H1 (cell line): ENCODE results near the gene SIK3. TPM values are rescaled to one million over a fixed set of nuclear protein-coding genes. Genes with fewer than 3 reads are reported as not detected.

ENCODE experiments used
- HDAC2 ChIP-seq, 2 experiments: fragments of 300-600 bp in 1 of 2; sonication (generic) in 1 of 2; IDR thresholded peaks; 2 replicates each; pipeline ENCODE4 v1.6.1; 2011 to 2012; ENCODE audit warnings: low read depth in 2 of 2, low read length in 2 of 2, mild to moderate bottlenecking in 2 of 2, moderate library complexity in 2 of 2, borderline replicate concordance in 1 of 2, inconsistent platforms in 1 of 2
- polyA plus RNA-seq, 7 experiments: library from polyadenylated mRNA; depleted of rRNA in 3 of 7; stranded (reverse) in 5 of 7; unstranded in 2 of 7; fragments of >200 nt in 5 of 7; fragments of 200-250 nt in 2 of 7; gene quantifications; 1 replicate in 5 of 7; 2 replicates in 1 of 7; 4 replicates in 1 of 7; pipeline versions ENCODE4 v1.2.1 to v1.2.3, GENCODE V29; 2011 to 2013; ENCODE audit warnings: missing spikeins in 2 of 7, mixed read lengths in 2 of 7
- total RNA-seq: library from RNA; stranded (reverse); fragmentation: NEBNext Ultra II Directional; extraction: Animal tissue kit (Norgen Biotek cat#: 25700); gene quantifications from 2 replicates; pipeline ENCODE4 v1.2.1, GENCODE V29; 2021

SIK3 gene
- total and polyA plus RNA-seq, 2 of the 8 experiments (the other 6 are each of a cell fraction or from before 2014, with no cell fraction given) = 19.9 to 32.1 TPM

DNA sequence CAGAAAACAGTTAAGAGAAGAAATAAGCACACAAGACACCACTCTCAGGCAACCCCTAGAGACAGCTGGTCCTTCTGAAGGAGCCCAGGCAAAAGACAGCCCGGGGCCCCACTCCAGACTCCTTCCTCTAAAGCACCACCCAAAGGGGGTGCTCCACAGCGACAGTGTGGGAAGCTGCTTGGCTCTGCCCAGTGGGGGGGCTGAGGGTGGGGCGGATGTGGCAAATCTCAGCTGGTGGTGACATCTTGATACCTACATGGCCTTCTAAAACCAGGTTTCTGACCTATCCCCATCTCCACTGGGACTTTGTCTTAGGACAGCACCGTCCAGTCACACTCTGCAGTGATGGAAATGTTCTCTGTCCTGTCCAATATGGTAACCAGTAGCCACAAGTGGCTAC is 250.6 kb downstream of the SIK3 start (continued):
- no peak for TF ChIP-seq HDAC2 (IDR thresholded peaks at IDR 0.05; ENCODE audit: borderline replicate concordance in 1 of 2, low read depth in 2 of 2, low read length in 2 of 2)
